Loucy (cell line): ENCODE results near the gene MOK.

Experiments used
- H2AFZ ChIP-seq: fragments of 200-600 bp; sonication (generic); 2 replicates; pipeline ENCODE4 v1.6.0; 2016; ENCODE audit warnings: antibody characterized with exemption, mild to moderate bottlenecking, low read length, moderate library complexity
- H3F3A ChIP-seq: fragments of 200-600 bp; 2 replicates; pipeline ENCODE4 v1.6.0; 2016; ENCODE audit warnings: antibody characterized with exemption, low read depth, mild to moderate bottlenecking
- H3K27me3 ChIP-seq: fragments of 200-600 bp; sonication (generic); 2 replicates; pipeline ENCODE4 v1.6.1; 2014; ENCODE audit warnings: low read length, mild to moderate bottlenecking; ENCODE audit not compliant: insufficient read depth, poor library complexity, severe bottlenecking
- H3K36me3 ChIP-seq: fragments of 200-600 bp; sonication (generic); 2 replicates; pipeline ENCODE4 v1.6.1; 2016; ENCODE audit warnings: low read length; ENCODE audit not compliant: insufficient read depth
- H3K4me1 ChIP-seq: fragments of 200-600 bp; sonication (generic); 2 replicates; pipeline ENCODE4 v1.5.1; 2014; ENCODE audit warnings: low read length, mild to moderate bottlenecking; ENCODE audit not compliant: insufficient read depth, poor library complexity, severe bottlenecking
- H3K4me2 ChIP-seq: fragments of 200-600 bp; sonication (generic); 2 replicates; pipeline ENCODE4 v1.6.0; 2014; ENCODE audit warnings: antibody characterized with exemption, low read length, low read depth, mild to moderate bottlenecking; ENCODE audit not compliant: poor library complexity, severe bottlenecking
- H3K4me3 ChIP-seq: fragments of 200-600 bp; sonication (generic); 2 replicates; pipeline ENCODE4 v1.5.1; 2014; ENCODE audit warnings: low read length, mild to moderate bottlenecking, mixed read lengths; ENCODE audit not compliant: poor library complexity, severe bottlenecking
- H3K79me2 ChIP-seq: fragments of 200-600 bp; sonication (generic); 2 replicates; pipeline ENCODE4 v1.6.1; 2014; ENCODE audit warnings: low read length; ENCODE audit not compliant: insufficient read depth
- H3K9ac ChIP-seq: fragments of 200-600 bp; sonication (generic); 2 replicates; pipeline ENCODE4 v1.6.0; 2014; ENCODE audit warnings: mild to moderate bottlenecking, low read depth, low read length, moderate library complexity; ENCODE audit not compliant: poor library complexity, severe bottlenecking
- H3K9me2 ChIP-seq: fragments of 200-600 bp; sonication (generic); replicated peaks from 2 replicates; pipeline ENCODE4 v1.6.1; 2016; ENCODE audit warnings: low read depth, low read length, mixed read lengths
- H3K9me3 ChIP-seq: fragments of 200-600 bp; sonication (generic); 2 replicates; pipeline ENCODE4 v1.6.1; 2014; ENCODE audit warnings: mild to moderate bottlenecking, antibody characterized with exemption, low read length, low read depth; ENCODE audit not compliant: insufficient read depth
- H4K20me1 ChIP-seq: fragments of 200-600 bp; sonication (generic); 2 replicates; pipeline ENCODE4 v1.6.0; 2014; ENCODE audit warnings: antibody characterized with exemption, low read length, mild to moderate bottlenecking; ENCODE audit not compliant: insufficient read depth, poor library complexity, severe bottlenecking
- EZH2phosphoT487 ChIP-seq: fragments of 200-600 bp; IDR thresholded peaks from 2 replicates; pipeline ENCODE4 v1.6.1; 2018; ENCODE audit warnings: antibody characterized with exemption, mild to moderate bottlenecking, moderate library complexity, borderline replicate concordance
- TF ChIP-seq, protein P1 (sequence below): fragments of 200-600 bp; sonication (generic); conservative IDR thresholded peaks from 2 replicates; pipeline ENCODE4 v1.5.1; 2014; ENCODE audit warnings: mild to moderate bottlenecking, antibody characterized with exemption, low read length

The MOK gene

DNA sequence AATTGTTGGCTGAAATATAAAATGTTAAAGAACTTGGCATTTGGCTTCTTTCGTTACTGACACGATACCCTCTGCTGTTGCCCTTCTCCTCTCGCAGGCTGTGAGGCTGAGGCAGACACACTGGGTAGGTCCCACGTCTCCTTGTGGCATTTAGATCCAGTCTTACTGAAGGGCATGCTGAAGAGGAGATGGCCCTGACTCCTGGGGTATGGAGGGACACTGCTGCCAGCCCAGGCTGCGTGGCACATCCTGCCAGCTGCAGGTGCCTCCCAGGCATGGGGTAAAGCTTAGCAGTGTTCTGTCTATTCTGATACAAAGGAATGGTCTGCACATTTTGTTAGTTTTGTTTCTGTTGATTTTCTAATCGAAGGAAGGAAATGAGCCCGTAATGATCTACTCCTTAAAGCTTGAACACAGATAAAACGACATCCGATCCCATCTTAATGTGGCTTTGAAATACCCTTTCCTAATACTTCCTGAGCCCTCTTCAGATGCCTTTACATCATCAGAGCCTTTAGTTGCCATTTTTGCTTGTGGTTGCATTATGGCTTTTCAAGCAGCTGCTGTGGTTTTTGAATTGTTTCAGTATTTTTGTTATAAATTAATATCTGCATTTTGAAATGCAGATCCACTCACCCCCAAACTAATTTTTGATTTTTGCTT, 104.1 kb downstream of the MOK start:
- H4K20me1 ChIP-seq: peaks cover 38% of the 10 kb centered on the region
- peaks cover 68% of the 10 kb centered on the region; the same call in 1 of the 2 replicates for H3K36me3 ChIP-seq
- H3K9me2 ChIP-seq: no peaks in the 10 kb centered on the region
- TF ChIP-seq EZH2phosphoT487: no peak
- TF ChIP-seq, protein P1, sequence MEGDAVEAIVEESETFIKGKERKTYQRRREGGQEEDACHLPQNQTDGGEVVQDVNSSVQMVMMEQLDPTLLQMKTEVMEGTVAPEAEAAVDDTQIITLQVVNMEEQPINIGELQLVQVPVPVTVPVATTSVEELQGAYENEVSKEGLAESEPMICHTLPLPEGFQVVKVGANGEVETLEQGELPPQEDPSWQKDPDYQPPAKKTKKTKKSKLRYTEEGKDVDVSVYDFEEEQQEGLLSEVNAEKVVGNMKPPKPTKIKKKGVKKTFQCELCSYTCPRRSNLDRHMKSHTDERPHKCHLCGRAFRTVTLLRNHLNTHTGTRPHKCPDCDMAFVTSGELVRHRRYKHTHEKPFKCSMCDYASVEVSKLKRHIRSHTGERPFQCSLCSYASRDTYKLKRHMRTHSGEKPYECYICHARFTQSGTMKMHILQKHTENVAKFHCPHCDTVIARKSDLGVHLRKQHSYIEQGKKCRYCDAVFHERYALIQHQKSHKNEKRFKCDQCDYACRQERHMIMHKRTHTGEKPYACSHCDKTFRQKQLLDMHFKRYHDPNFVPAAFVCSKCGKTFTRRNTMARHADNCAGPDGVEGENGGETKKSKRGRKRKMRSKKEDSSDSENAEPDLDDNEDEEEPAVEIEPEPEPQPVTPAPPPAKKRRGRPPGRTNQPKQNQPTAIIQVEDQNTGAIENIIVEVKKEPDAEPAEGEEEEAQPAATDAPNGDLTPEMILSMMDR: no peak
- peaks cover 30% of the 10 kb centered on the region; the same call in 1 of the 2 replicates for H3K79me2 ChIP-seq
- H3K9ac ChIP-seq: no peak overlapping the region
- peak overlapping the region; percentile 23 for H3K4me2 ChIP-seq
- H3K4me3 ChIP-seq: no peak overlapping the region
- no peaks in the 10 kb centered on the region for H3K27me3 ChIP-seq
- no peaks in the 10 kb centered on the region for H3F3A ChIP-seq
- no peaks in the 10 kb centered on the region for H3K9me3 ChIP-seq
- no peak overlapping the region for H2AFZ ChIP-seq
- peaks cover 5% of the 10 kb centered on the region for H3K4me1 ChIP-seq

- TF ChIP-seq, protein P1: no peak
- TF ChIP-seq EZH2phosphoT487: no peak
- Histone ChIP-seq H3K27me3 (no peaks in the 10 kb centered on the region), H2AFZ (no peak overlapping the region), H3F3A (no peaks in the 10 kb centered on the region), H3K4me2 (no peak overlapping the region), H3K4me3 (no peak overlapping the region), H3K9ac (no peak overlapping the region), H3K4me1 (peaks cover 5% of the 10 kb centered on the region), H3K9me2 (no peaks in the 10 kb centered on the region), H3K79me2 (peaks cover 28% of the 10 kb centered on the region; the same call in 1 of the 2 replicates), H3K9me3 (no peaks in the 10 kb centered on the region), H3K36me3 (peaks cover 59% of the 10 kb centered on the region; the same call in 1 of the 2 replicates), H4K20me1 (peaks cover 36% of the 10 kb centered on the region)
Measured at GRCh38 chr14:102197317-102197853, 107.6 kb downstream of the MOK start.

GRCh38 chr14:102196902-102197230, 108.1 kb downstream of the MOK start:
- Histone ChIP-seq H3K4me2 (no peak overlapping the region), H3K27me3 (no peaks in the 10 kb centered on the region), H3K9me3 (no peaks in the 10 kb centered on the region), H3K36me3 (peaks cover 59% of the 10 kb centered on the region; the same call in 1 of the 2 replicates), H3K4me1 (peaks cover 5% of the 10 kb centered on the region), H2AFZ (no peak overlapping the region), H4K20me1 (peaks cover 34% of the 10 kb centered on the region), H3K9ac (no peak overlapping the region), H3F3A (no peaks in the 10 kb centered on the region), H3K9me2 (no peaks in the 10 kb centered on the region), H3K4me3 (no peak overlapping the region), H3K79me2 (peaks cover 26% of the 10 kb centered on the region; the same call in 1 of the 2 replicates)
- TF ChIP-seq, protein P1: no peak
- no peak for TF ChIP-seq EZH2phosphoT487
